Activated T-cell treated with anti-CD3 and anti-CD28 coated beads, Interleukin-2, amount 50 U/mL, for 72 hours (primary cell): Measurements from ENCODE around the gene ATXN7L1. TPM values are rescaled to one million over a fixed set of nuclear protein-coding genes. Genes with fewer than 3 reads are reported as not detected.

Source experiments
- ATAC-seq, 2 donors: fragments of 150-1000 bp; cut with Tn5 transposase; replicated peaks in 1 of 2; 2 replicates each; pipeline ENCODE4 v1.10.0; 2021; ENCODE audit warnings: moderate library complexity in 2 of 2, mild to moderate bottlenecking in 1 of 2
- DNase-seq, 2 donors: peaks; one replicate each; pipeline ENCODE4 v3.0.0; 2021 to 2022; ENCODE audit warnings: mixed read lengths in 1 of 2
- H3K27ac Mint-ChIP-seq: one replicate; pipeline ENCODE4 v1.8.0; 2022; ENCODE audit warnings: mild to moderate bottlenecking, moderate library complexity, mixed read lengths
- H3K27me3 Mint-ChIP-seq: one replicate; pipeline ENCODE4 v1.8.0; 2022; ENCODE audit warnings: low read depth, mixed read lengths
- H3K36me3 Mint-ChIP-seq, 2 donors: one replicate each; pipeline ENCODE4 v1.8.0; 2022; ENCODE audit warnings: mixed read lengths in 2 of 2, mild to moderate bottlenecking in 1 of 2; ENCODE audit not compliant: insufficient read depth in 2 of 2
- H3K4me1 Mint-ChIP-seq: one replicate; pipeline ENCODE4 v1.8.0; 2022; ENCODE audit warnings: low read depth, mixed read lengths
- H3K4me3 Mint-ChIP-seq, 2 donors: one replicate each; pipeline ENCODE4 v1.8.0; 2022; ENCODE audit warnings: mild to moderate bottlenecking in 2 of 2, mixed read lengths in 2 of 2, moderate library complexity in 2 of 2
- H3K9me3 Mint-ChIP-seq, 2 donors: one replicate each; pipeline ENCODE4 v1.8.0; 2022; ENCODE audit warnings: mixed read lengths in 2 of 2
- total RNA-seq, 2 donors: library from RNA; stranded (reverse); gene quantifications; one replicate each; pipeline ENCODE4 v1.2.3, GENCODE V29; 2022

Gene ATXN7L1
- total RNA-seq, 2 donors from 2014 or later, result 11.6 to 12.5 TPM

DNA sequence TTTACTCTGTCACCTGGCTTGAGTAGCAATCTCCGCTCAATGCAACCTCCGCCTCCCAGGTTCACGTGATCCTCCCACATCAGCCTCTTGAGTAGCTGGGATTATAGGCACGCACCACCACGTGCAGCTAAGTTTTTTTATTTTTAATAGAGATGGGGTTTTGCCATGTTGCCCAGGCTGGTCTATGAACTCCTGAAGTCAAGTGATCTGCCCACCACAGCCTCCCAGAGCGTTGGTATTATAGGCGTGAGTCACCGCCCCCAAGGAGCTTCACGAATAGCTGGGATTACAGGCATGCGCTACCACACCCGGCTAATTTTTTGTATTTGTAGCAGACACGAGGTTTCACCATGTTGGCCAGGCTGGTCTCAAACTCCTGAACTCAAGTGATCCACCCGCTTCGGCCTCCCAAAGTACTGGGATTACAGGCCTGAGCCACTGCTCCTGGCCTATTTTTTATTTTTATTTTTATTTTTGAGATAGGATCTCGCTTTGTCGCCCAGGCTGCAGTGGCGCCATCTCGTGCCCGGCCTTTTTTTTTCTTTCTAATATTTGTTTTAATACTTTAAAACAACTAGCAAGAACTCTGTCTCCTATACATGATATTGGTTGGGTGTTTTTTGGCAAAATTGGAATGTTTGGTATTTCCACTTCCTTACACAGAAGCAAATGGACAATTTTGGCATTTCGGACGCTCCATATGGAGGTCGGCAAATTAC lies 296.2 kb downstream of the ATXN7L1 start:
- ATAC-seq (no peak), DNase-seq (no peak)
- Mint-ChIP-seq H3K27me3 (peaks cover 4% of the 10 kb centered on the region), H3K36me3 (peaks cover 4% of the 10 kb centered on the region in 2 donors), H3K4me1 (peaks cover 14% of the 10 kb centered on the region), H3K4me3 (peak overlapping the region; percentile 77 to 87), H3K9me3 (peaks cover 2 to 3% of the 10 kb centered on the region in 2 donors), H3K27ac (no peak overlapping the region)

DNA sequence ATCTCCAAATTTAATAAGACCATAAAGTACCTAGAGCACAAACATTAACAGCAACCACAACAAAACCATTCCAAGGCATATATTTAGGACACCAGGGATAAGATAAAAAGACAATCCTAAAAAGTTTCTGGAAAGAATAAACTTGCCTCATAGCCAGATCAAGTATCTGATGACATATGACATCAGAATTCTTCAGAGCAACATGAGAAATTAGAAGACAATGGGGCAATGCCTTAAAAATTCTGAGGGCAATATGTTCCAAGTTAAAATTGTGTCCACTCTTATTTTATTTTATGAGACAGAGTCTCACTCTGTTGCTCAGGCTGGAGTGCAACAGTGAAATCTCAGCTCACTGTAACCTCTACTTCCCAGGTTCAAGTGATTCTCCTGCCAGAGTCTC lies 297.9 kb downstream of the ATXN7L1 start:
- Mint-ChIP-seq H3K27me3 (peaks cover 4% of the 10 kb centered on the region), H3K9me3 (no peaks in the 10 kb centered on the region), H3K4me1 (peaks cover 14% of the 10 kb centered on the region), H3K27ac (no peak overlapping the region), H3K4me3 (no peak overlapping the region), H3K36me3 (no peaks in the 10 kb centered on the region)
- ATAC-seq (no peak), DNase-seq (no peak)

DNA sequence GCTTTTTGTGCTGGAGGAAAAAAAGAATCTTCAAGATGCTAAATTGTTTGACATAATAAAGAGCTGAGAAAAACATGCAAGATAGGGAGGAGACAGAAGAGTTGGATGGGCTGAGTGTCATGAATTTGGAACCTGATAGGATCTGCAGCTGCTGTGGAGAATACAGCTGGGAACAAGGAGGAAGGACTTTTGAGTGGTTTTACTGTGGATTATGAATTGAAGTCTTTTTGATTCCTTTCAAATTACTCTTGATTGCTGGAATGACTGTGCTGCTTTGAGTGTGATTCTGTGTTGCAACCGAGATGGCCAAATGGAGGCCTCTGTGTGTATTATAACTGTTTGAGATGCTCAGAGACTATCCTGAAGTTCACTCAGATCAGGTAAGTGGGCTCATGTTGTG lies 299.1 kb downstream of the ATXN7L1 start:
- no peak for DNase-seq
- H3K4me1 Mint-ChIP-seq, result peaks cover 7% of the 10 kb centered on the region
- no peak overlapping the region for H3K4me3 Mint-ChIP-seq
- no peak overlapping the region for H3K27ac Mint-ChIP-seq
- no peaks in the 10 kb centered on the region for H3K36me3 Mint-ChIP-seq
- peaks cover 4% of the 10 kb centered on the region for H3K27me3 Mint-ChIP-seq
- no peak for ATAC-seq
- no peaks in the 10 kb centered on the region for H3K9me3 Mint-ChIP-seq

DNA sequence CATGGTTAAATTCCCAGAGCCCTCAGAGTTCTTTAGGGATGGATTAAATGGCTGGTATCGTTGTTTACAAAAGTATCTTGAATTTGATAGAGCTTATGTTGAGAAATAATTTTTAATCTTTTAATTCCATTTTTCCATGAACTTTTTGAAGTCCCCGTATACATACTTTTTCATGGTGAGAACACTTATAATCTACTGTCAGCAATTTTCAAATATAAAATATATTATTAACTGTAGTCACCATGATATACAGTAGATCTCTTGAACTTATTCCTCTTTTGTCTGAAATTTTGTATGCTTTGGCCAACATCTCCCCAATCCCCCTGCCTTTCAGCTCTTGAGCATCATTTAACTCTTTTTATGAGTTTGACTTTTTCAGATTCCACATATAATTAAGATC lies 304.5 kb downstream of the ATXN7L1 start:
- no peaks in the 10 kb centered on the region for H3K27me3 Mint-ChIP-seq
- DNase-seq, result no peak
- no peak overlapping the region for H3K4me3 Mint-ChIP-seq
- H3K4me1 Mint-ChIP-seq, result no peaks in the 10 kb centered on the region
- no peak for ATAC-seq
- H3K9me3 Mint-ChIP-seq, result no peaks in the 10 kb centered on the region
- H3K27ac Mint-ChIP-seq, result no peak overlapping the region
- H3K36me3 Mint-ChIP-seq, result peaks cover 0 to 10% of the 10 kb centered on the region in 2 donors

GRCh38 chr7:105567821-105568220 lies 308.6 kb downstream of the ATXN7L1 start:
- Mint-ChIP-seq H3K36me3 (peaks cover 2 to 26% of the 10 kb centered on the region in 2 donors), H3K4me3 (no peak overlapping the region)

DNA sequence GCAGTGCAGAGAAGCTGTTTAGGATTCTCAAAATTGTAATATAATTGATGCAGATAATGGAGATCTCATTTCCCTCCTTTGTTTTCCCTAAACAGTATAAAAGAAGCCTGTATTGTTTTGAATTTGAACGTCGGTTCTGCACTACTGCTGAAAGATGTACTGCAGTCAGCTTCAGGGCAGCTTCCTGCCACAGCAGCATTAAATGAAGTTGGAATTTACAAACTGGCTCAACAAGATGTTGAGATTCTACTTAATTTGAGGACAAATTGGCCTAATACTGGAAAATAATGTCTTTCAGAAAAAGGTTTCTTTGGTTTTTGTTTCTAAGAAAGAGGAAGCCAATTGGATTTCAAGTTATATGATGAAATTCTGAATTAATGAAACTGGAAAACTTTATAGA lies 309.4 kb downstream of the ATXN7L1 start:
- no peak for DNase-seq
- H3K4me3 Mint-ChIP-seq, result no peak overlapping the region
- no peaks in the 10 kb centered on the region for H3K27me3 Mint-ChIP-seq
- no peaks in the 10 kb centered on the region for H3K9me3 Mint-ChIP-seq
- ATAC-seq, result no peak
- no peak overlapping the region for H3K27ac Mint-ChIP-seq
- H3K36me3 Mint-ChIP-seq, result peaks cover 2 to 32% of the 10 kb centered on the region in 2 donors
- H3K4me1 Mint-ChIP-seq, result no peaks in the 10 kb centered on the region

More at GRCh38 chr7:105567821-105568220, 308.6 kb downstream of the ATXN7L1 start:
- DNase-seq (no peak), ATAC-seq (no peak)
- no peak overlapping the region for H3K27ac Mint-ChIP-seq
- H3K9me3 Mint-ChIP-seq, result no peaks in the 10 kb centered on the region
- no peaks in the 10 kb centered on the region for H3K4me1 Mint-ChIP-seq
- no peaks in the 10 kb centered on the region for H3K27me3 Mint-ChIP-seq

DNA sequence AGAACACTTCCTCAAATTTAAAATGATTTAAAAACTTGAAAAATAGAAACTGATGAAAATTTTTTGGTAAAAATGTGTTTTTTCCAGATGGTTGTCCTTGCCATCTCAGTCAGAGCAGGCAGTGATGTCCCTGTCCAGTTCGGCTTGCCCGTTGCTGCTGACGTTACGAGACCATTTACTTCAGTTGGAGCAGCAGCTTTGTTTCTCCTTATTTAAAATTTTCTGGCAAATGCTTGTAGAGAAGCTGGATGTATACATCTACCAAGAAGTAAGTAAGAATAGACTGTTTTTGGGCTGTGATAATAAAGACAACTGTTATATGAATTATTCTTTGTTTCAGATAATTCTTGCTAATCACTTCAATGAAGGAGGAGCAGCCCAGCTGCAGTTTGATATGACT lies 311.2 kb downstream of the ATXN7L1 start:
- Mint-ChIP-seq H3K27ac (no peak overlapping the region), H3K27me3 (no peaks in the 10 kb centered on the region), H3K9me3 (no peaks in the 10 kb centered on the region), H3K36me3 (peaks cover 2 to 32% of the 10 kb centered on the region in 2 donors), H3K4me1 (no peaks in the 10 kb centered on the region), H3K4me3 (no peak overlapping the region)
- DNase-seq, result no peak
- no peak for ATAC-seq

DNA sequence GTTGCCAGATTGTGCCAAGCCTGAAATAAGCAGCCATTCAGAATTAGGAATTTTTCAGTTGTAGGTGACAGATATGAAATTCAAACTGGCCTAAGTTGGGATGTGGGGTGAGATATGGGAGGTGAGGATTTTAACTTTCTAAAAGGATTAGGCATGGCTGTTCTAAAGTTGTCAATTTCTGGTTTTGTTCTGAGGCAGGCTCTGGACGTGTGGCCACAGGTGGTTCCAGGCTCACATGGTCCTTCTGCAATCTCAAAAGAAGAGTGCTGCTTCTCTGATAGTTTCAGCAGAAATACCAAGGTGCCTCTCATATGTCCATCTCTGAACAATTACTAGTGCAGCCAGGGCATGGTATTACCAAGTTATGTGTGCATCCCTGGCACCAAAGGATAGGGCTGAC lies 316.5 kb downstream of the ATXN7L1 start:
- ATAC-seq (no peak), DNase-seq (no peak)
- Mint-ChIP-seq H3K36me3 (peaks cover 2 to 26% of the 10 kb centered on the region in 2 donors), H3K4me1 (no peaks in the 10 kb centered on the region), H3K27ac (peak overlapping the region; percentile 48), H3K27me3 (no peaks in the 10 kb centered on the region), H3K4me3 (no peak overlapping the region), H3K9me3 (no peaks in the 10 kb centered on the region)

Other genes with a start within 250 kb of the ATXN7L1 start
- under 1 TPM; 0.51 to 0.79 TPM for gene CDHR3, start 86.7 kb upstream of the ATXN7L1 start, total RNA-seq
- 10 to 100 TPM; 29.6 to 32.0 TPM for gene SYPL1, start 235.7 kb upstream of the ATXN7L1 start, total RNA-seq